Measurements from ENCODE around the gene CYP4F11.

Gene CYP4F11

GRCh38 chr19:15871570-15871969 is 62.8 kb downstream of the CYP4F11 start:
- no peak for TF ChIP-seq ZNF274 (IDR thresholded peaks at IDR 0.05; ENCODE audit: low read depth, low read length)
- no peak overlapping the region for H3K4me3 ChIP-seq (ENCODE audit: low read length)

- H3K4me3 ChIP-seq (ENCODE audit: low read length), result no peak overlapping the region
- no peak for TF ChIP-seq ZNF274 (IDR thresholded peaks at IDR 0.05; ENCODE audit: low read depth, low read length)
These were observed 64.5 kb downstream of the CYP4F11 start for GRCh38 chr19:15869873-15870272.

- no peak for TF ChIP-seq ZNF274 (IDR thresholded peaks at IDR 0.05; ENCODE audit: low read depth, low read length)
- H3K4me3 ChIP-seq (ENCODE audit: low read length), result no peak overlapping the region
These were observed 65.2 kb downstream of the CYP4F11 start for GRCh38 chr19:15869109-15869555.

GRCh38 chr19:15866636-15867035 is 67.7 kb downstream of the CYP4F11 start:
- no peak overlapping the region for H3K4me3 ChIP-seq (ENCODE audit: low read length)
- no peak for TF ChIP-seq ZNF274 (IDR thresholded peaks at IDR 0.05; ENCODE audit: low read depth, low read length)

GRCh38 chr19:15864824-15865223 is 69.5 kb downstream of the CYP4F11 start:
- no peak overlapping the region for H3K4me3 ChIP-seq (ENCODE audit: low read length)

GRCh38 chr19:15863272-15863671 is 71.1 kb downstream of the CYP4F11 start:
- no peak for TF ChIP-seq ZNF274 (IDR thresholded peaks at IDR 0.05; ENCODE audit: low read depth, low read length)
- H3K4me3 ChIP-seq (ENCODE audit: low read length), result no peak overlapping the region

More at GRCh38 chr19:15864824-15865223, 69.5 kb downstream of the CYP4F11 start:
- no peak for TF ChIP-seq ZNF274 (IDR thresholded peaks at IDR 0.05; ENCODE audit: low read depth, low read length)

- TF ChIP-seq ZNF274 (IDR thresholded peaks at IDR 0.05; ENCODE audit: low read depth, low read length), result no peak
- H3K4me3 ChIP-seq (ENCODE audit: low read length), result no peak overlapping the region
These were observed 71.9 kb downstream of the CYP4F11 start for GRCh38 chr19:15862444-15862843.

Data from GM08714 (cell line).